Neural cell (in vitro differentiated cells): ENCODE results near the gene LYSMD4. TPM values are rescaled to one million over a fixed set of nuclear protein-coding genes. Genes with fewer than 3 reads are reported as not detected.
"Not testable (repeated sequence)": the region's sequence is repeated elsewhere in the genome, so short reads cannot be mapped to it uniquely, and the experiment has no call there.

Source experiments
- H2AFZ ChIP-seq: fragments of 200-600, 300-800 bp; sonication (generic), shearing (Covaris generic); 2 replicates; pipeline ENCODE4 v1.6.0; 2014; ENCODE audit warnings: low read depth, mild to moderate bottlenecking, antibody characterized with exemption, low read length, moderate library complexity
- H3F3A ChIP-seq: fragments of 200-600 bp; shearing (Covaris generic); 2 replicates; pipeline ENCODE4 v1.6.1; 2016; ENCODE audit warnings: mild to moderate bottlenecking, moderate library complexity, mixed read lengths, antibody characterized with exemption, low read length; ENCODE audit not compliant: insufficient read depth, poor library complexity, severe bottlenecking
- H3K27ac ChIP-seq: fragments of 200-600, 300-800 bp; sonication (generic), shearing (Covaris generic); 2 replicates; pipeline ENCODE4 v1.5.1; 2014; ENCODE audit warnings: mild to moderate bottlenecking, low read length, moderate library complexity
- H3K27me3 ChIP-seq: fragments of 300-800, 200-600 bp; sonication (generic), shearing (Covaris generic); 2 replicates; pipeline ENCODE4 v1.6.0; 2014; ENCODE audit warnings: mild to moderate bottlenecking, low read depth, low read length, moderate library complexity; ENCODE audit not compliant: insufficient read depth
- H3K36me3 ChIP-seq: fragments of 300-800, 200-600 bp; sonication (generic), shearing (Covaris generic); 2 replicates; pipeline ENCODE4 v1.5.1; 2014; ENCODE audit warnings: mild to moderate bottlenecking, antibody characterized with exemption, low read length, moderate library complexity; ENCODE audit not compliant: insufficient read depth
- H3K4me2 ChIP-seq: fragments of 300-800, 200-600 bp; sonication (generic), shearing (Covaris generic); 2 replicates; pipeline ENCODE4 v1.6.0; 2014; ENCODE audit warnings: mild to moderate bottlenecking, low read length
- H3K4me3 ChIP-seq: fragments of 300-800, 200-600 bp; sonication (generic), shearing (Covaris generic); 2 replicates; pipeline ENCODE4 v1.5.1; 2014; ENCODE audit warnings: mild to moderate bottlenecking, low read length, moderate library complexity
- H3K79me2 ChIP-seq: fragments of 200-600 bp; shearing (Covaris generic); replicated peaks from 2 replicates; pipeline ENCODE4 v1.6.0; 2014; ENCODE audit warnings: mild to moderate bottlenecking, low read length, moderate library complexity; ENCODE audit not compliant: insufficient read depth
- H3K9ac ChIP-seq: fragments of 300-800, 200-600 bp; sonication (generic), shearing (Covaris generic); 2 replicates; pipeline ENCODE4 v1.6.1; 2016; ENCODE audit warnings: mild to moderate bottlenecking, low read length, mixed read lengths
- H3K9me2 ChIP-seq: fragments of 200-600 bp; shearing (Covaris generic); 2 replicates; pipeline ENCODE4 v1.6.1; 2016; ENCODE audit warnings: mild to moderate bottlenecking, low read length, mixed read lengths; ENCODE audit not compliant: insufficient read depth
- H3K9me3 ChIP-seq: fragments of 200-600, 300-800 bp; sonication (generic), shearing (Covaris generic); 2 replicates; pipeline ENCODE4 v1.6.1; 2016; ENCODE audit warnings: mild to moderate bottlenecking, mixed run types, low read length, moderate library complexity, mixed read lengths
- H4K20me1 ChIP-seq: fragments of 200-600 bp; shearing (Covaris generic); 2 replicates; pipeline ENCODE4 v1.6.1; 2016; ENCODE audit warnings: mild to moderate bottlenecking, mixed run types; ENCODE audit not compliant: insufficient read depth
- EP300 ChIP-seq: fragments of 450-650 bp; conservative IDR thresholded peaks from 2 replicates; pipeline ENCODE4 v1.6.1; 2014; ENCODE audit warnings: antibody characterized with exemption, mild to moderate bottlenecking, moderate library complexity; ENCODE audit not compliant: poor library complexity, severe bottlenecking
- EZH2 ChIP-seq: fragments of 200-600, 300-800 bp; shearing (Covaris generic), sonication (generic); IDR thresholded peaks from 2 replicates; pipeline ENCODE4 v1.6.1; 2014; ENCODE audit warnings: antibody characterized with exemption, low read length, borderline replicate concordance, mild to moderate bottlenecking; ENCODE audit not compliant: insufficient read depth, poor library complexity, severe bottlenecking
- MXI1 ChIP-seq: fragments of 450-650 bp; conservative IDR thresholded peaks from 2 replicates; pipeline ENCODE4 v1.6.1; 2014; ENCODE audit warnings: antibody characterized with exemption, mild to moderate bottlenecking; ENCODE audit not compliant: poor library complexity, severe bottlenecking
- POLR2AphosphoS5 ChIP-seq: IDR thresholded peaks from 2 replicates; pipeline ENCODE4 v1.6.1; 2012
- RAD21 ChIP-seq: fragments of 450-650 bp; conservative IDR thresholded peaks from 2 replicates; pipeline ENCODE4 v1.6.1; 2014; ENCODE audit warnings: antibody characterized with exemption, mild to moderate bottlenecking, moderate library complexity
- SMC3 ChIP-seq: fragments of 450-650 bp; conservative IDR thresholded peaks from 2 replicates; pipeline ENCODE4 v1.6.1; 2014; ENCODE audit warnings: antibody characterized with exemption, mild to moderate bottlenecking, moderate library complexity; ENCODE audit not compliant: poor library complexity
- TAF1 ChIP-seq: IDR thresholded peaks from 2 replicates; pipeline ENCODE4 v1.6.1; 2012; ENCODE audit warnings: low read depth
- polyA plus RNA-seq: library from polyadenylated mRNA; depleted of rRNA; stranded (reverse); fragments of >200 nt; gene quantifications from 2 replicates; pipeline ENCODE4 v1.2.3, GENCODE V29; 2014
- TF ChIP-seq, protein P1 (sequence below): fragments of 450-650 bp; IDR thresholded peaks from 2 replicates; pipeline ENCODE4 v1.5.1; 2014; ENCODE audit warnings: antibody characterized with exemption, mild to moderate bottlenecking, moderate library complexity; ENCODE audit not compliant: poor library complexity, severe bottlenecking
- TF ChIP-seq, protein P2 (sequence below): IDR thresholded peaks from 2 replicates; pipeline ENCODE4 v1.6.1; 2012; ENCODE audit warnings: borderline replicate concordance

LYSMD4 gene
- polyA plus RNA-seq, 1 donor from 2014 or later: 57.5 TPM

DNA sequence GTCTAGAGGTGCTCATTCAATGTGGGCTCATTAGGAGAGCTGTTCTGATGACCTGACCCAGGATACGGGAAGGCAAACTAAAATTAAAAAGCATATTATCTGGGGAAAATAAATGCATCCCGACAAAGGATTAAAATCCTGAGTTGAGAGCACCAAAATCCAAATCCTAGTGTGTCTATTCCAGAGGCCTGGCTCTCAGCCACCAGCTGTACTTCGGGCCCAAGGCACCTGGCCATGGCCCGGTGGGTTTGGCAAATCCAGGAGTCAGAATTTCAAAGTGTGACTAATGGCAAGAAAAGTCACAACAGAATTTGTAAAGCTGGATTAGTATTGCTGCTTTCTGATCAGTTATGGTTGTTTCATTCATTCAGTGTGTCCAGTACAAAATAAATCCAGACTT is 2.6 kb upstream of the LYSMD4 start:
- Histone ChIP-seq H3K27me3 (no peaks in the 10 kb centered on the region), H4K20me1 (no peaks in the 10 kb centered on the region)

DNA sequence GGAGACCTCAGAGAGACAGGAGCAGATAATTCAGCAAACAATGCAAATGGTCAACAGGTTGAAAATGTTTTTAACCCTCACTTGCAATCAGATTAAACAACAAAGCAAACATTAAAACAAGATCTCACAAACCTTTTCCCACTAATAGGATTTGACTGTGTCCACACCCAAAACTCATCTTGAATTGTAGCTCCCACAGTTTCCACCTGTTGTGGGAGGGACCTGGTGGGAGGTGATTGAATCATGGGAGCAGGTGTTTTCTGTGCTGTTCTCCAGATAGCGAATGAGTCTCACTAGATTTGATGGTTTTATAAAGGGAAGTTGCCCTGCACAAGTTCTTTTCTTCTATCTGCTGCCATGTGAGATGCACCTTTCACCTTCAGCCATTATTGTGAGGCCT is 1.3 kb upstream of the LYSMD4 start:
- H3K9me3 ChIP-seq: no peaks in the 10 kb centered on the region
- no peak overlapping the region for H3K9ac ChIP-seq
- no peaks in the 10 kb centered on the region for H3K27me3 ChIP-seq
- H3K4me2 ChIP-seq: no peak overlapping the region
- no peaks in the 10 kb centered on the region for H3K79me2 ChIP-seq
- H2AFZ ChIP-seq: no peak overlapping the region
- H3K36me3 ChIP-seq: no peaks in the 10 kb centered on the region
- H3K27ac ChIP-seq: no peak overlapping the region
- no peaks in the 10 kb centered on the region for H4K20me1 ChIP-seq
- no peaks in the 10 kb centered on the region for H3F3A ChIP-seq
- no peak overlapping the region for H3K4me3 ChIP-seq
- H3K9me2 ChIP-seq: no peaks in the 10 kb centered on the region
- TF ChIP-seq EP300: no peak
- no peak for TF ChIP-seq RAD21
- TF ChIP-seq, protein P1, sequence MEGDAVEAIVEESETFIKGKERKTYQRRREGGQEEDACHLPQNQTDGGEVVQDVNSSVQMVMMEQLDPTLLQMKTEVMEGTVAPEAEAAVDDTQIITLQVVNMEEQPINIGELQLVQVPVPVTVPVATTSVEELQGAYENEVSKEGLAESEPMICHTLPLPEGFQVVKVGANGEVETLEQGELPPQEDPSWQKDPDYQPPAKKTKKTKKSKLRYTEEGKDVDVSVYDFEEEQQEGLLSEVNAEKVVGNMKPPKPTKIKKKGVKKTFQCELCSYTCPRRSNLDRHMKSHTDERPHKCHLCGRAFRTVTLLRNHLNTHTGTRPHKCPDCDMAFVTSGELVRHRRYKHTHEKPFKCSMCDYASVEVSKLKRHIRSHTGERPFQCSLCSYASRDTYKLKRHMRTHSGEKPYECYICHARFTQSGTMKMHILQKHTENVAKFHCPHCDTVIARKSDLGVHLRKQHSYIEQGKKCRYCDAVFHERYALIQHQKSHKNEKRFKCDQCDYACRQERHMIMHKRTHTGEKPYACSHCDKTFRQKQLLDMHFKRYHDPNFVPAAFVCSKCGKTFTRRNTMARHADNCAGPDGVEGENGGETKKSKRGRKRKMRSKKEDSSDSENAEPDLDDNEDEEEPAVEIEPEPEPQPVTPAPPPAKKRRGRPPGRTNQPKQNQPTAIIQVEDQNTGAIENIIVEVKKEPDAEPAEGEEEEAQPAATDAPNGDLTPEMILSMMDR: no peak
- TF ChIP-seq SMC3: no peak
- TF ChIP-seq TAF1: no peak
- TF ChIP-seq, protein P2, sequence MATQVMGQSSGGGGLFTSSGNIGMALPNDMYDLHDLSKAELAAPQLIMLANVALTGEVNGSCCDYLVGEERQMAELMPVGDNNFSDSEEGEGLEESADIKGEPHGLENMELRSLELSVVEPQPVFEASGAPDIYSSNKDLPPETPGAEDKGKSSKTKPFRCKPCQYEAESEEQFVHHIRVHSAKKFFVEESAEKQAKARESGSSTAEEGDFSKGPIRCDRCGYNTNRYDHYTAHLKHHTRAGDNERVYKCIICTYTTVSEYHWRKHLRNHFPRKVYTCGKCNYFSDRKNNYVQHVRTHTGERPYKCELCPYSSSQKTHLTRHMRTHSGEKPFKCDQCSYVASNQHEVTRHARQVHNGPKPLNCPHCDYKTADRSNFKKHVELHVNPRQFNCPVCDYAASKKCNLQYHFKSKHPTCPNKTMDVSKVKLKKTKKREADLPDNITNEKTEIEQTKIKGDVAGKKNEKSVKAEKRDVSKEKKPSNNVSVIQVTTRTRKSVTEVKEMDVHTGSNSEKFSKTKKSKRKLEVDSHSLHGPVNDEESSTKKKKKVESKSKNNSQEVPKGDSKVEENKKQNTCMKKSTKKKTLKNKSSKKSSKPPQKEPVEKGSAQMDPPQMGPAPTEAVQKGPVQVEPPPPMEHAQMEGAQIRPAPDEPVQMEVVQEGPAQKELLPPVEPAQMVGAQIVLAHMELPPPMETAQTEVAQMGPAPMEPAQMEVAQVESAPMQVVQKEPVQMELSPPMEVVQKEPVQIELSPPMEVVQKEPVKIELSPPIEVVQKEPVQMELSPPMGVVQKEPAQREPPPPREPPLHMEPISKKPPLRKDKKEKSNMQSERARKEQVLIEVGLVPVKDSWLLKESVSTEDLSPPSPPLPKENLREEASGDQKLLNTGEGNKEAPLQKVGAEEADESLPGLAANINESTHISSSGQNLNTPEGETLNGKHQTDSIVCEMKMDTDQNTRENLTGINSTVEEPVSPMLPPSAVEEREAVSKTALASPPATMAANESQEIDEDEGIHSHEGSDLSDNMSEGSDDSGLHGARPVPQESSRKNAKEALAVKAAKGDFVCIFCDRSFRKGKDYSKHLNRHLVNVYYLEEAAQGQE: no peak
- no peak for TF ChIP-seq EZH2
- TF ChIP-seq MXI1: no peak
- TF ChIP-seq POLR2AphosphoS5: no peak

More for the DNA sequence above, 2.6 kb upstream of the LYSMD4 start:
- Histone ChIP-seq H2AFZ (no peak overlapping the region), H3K9me3 (no peaks in the 10 kb centered on the region), H3K4me2 (no peak overlapping the region), H3K79me2 (no peaks in the 10 kb centered on the region), H3K36me3 (no peaks in the 10 kb centered on the region), H3K27ac (no peak overlapping the region), H3K9ac (no peak overlapping the region), H3K9me2 (no peaks in the 10 kb centered on the region), H3K4me3 (no peak overlapping the region), H3F3A (no peaks in the 10 kb centered on the region)
- TF ChIP-seq EP300: no peak

DNA sequence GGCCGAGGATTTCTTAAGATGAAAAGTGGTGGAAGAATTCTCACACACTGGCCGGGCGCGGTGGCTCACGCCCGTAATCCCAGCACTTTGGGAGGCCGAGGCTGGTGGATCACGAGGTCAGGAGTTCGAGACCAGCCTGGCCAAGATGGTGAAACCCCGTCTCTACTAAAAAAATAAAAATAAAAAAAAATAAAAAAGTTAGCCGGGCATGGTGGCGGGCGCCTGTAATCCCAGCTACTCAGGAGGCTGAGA is 729 bp upstream of the LYSMD4 start:
- H3K36me3 ChIP-seq, H3F3A ChIP-seq, H3K79me2 ChIP-seq, H3K27me3 ChIP-seq, H4K20me1 ChIP-seq, H3K27ac ChIP-seq, H3K9me3 ChIP-seq, H3K9me2 ChIP-seq, H3K9ac ChIP-seq, H2AFZ ChIP-seq, H3K4me2 ChIP-seq: not testable (repeated sequence)
- H3K4me3 ChIP-seq: peak overlapping the region; percentile 90
